Measurements from ENCODE around the gene TTLL5.
"Not testable (repeated sequence)": the region's sequence is repeated elsewhere in the genome, so short reads cannot be mapped to it uniquely, and the experiment has no call there.

Gene TTLL5

GRCh38 chr14:75831952-75832351 is 170.9 kb downstream of the TTLL5 start:
- DNase-seq (ENCODE audit: low read depth), result no peak

- DNase-seq (ENCODE audit: low read depth), result no peak
Measured at GRCh38 chr14:75832621-75833297, 171.7 kb downstream of the TTLL5 start.

- no peak for DNase-seq (ENCODE audit: low read depth)
Measured at GRCh38 chr14:75833326-75834020, 172.4 kb downstream of the TTLL5 start.

GRCh38 chr14:75835156-75835725 is 174.2 kb downstream of the TTLL5 start:
- DNase-seq (ENCODE audit: low read depth), result no peak

- no peak for DNase-seq (ENCODE audit: low read depth)
Measured at GRCh38 chr14:75835737-75836136, 174.7 kb downstream of the TTLL5 start.

GRCh38 chr14:75837151-75837787 is 176.2 kb downstream of the TTLL5 start:
- DNase-seq (ENCODE audit: low read depth), result no peak

- DNase-seq (ENCODE audit: low read depth), result no peak
Measured at GRCh38 chr14:75840911-75841310, 179.9 kb downstream of the TTLL5 start.

- DNase-seq (ENCODE audit: low read depth), result no peak
Measured at GRCh38 chr14:75842551-75842950, 181.5 kb downstream of the TTLL5 start.

- DNase-seq (ENCODE audit: low read depth), result no peak
Measured at GRCh38 chr14:75844486-75844885, 183.4 kb downstream of the TTLL5 start.

- no peak for DNase-seq (ENCODE audit: low read depth)
Measured at GRCh38 chr14:75845136-75845804, 184.2 kb downstream of the TTLL5 start.

- not testable (repeated sequence) for DNase-seq (ENCODE audit: low read depth)
Measured at GRCh38 chr14:75846694-75847093, 185.6 kb downstream of the TTLL5 start.

GRCh38 chr14:75847584-75847983 is 186.5 kb downstream of the TTLL5 start:
- DNase-seq (ENCODE audit: low read depth), result no peak

GRCh38 chr14:75848167-75848913 is 187.3 kb downstream of the TTLL5 start:
- DNase-seq (ENCODE audit: low read depth), result no peak

- no peak for DNase-seq (ENCODE audit: low read depth)
Measured at GRCh38 chr14:75849300-75849895, 188.4 kb downstream of the TTLL5 start.

- DNase-seq (ENCODE audit: low read depth), result no peak
Measured at GRCh38 chr14:75851574-75851866, 190.5 kb downstream of the TTLL5 start.

GRCh38 chr14:75854111-75854799 is 193.2 kb downstream of the TTLL5 start:
- no peak for DNase-seq (ENCODE audit: low read depth)

- DNase-seq (ENCODE audit: low read depth), result no peak
Measured at GRCh38 chr14:75857199-75857598, 196.2 kb downstream of the TTLL5 start.

- no peak for DNase-seq (ENCODE audit: low read depth)
Measured at GRCh38 chr14:75858362-75858761, 197.3 kb downstream of the TTLL5 start.

- DNase-seq (ENCODE audit: low read depth), result no peak
Measured at GRCh38 chr14:75859746-75860145, 198.7 kb downstream of the TTLL5 start.

GRCh38 chr14:75860561-75861160 is 199.6 kb downstream of the TTLL5 start:
- DNase-seq (ENCODE audit: low read depth), result no peak
